Choroid plexus epithelial cell (primary cell): ENCODE data around the gene SMOC2.

Source experiments
- DNase-seq: peaks from one replicate; pipeline ENCODE4 v3.0.0-alpha.2; 2010; ENCODE audit warnings: low read depth
- H3K4me3 ChIP-seq: 2 replicates; pipeline ENCODE4 v1.5.1; 2011; ENCODE audit warnings: low read depth, mild to moderate bottlenecking, control low read depth, low read length, moderate library complexity
- TF ChIP-seq, protein P1 (sequence below): conservative IDR thresholded peaks from 2 replicates; pipeline ENCODE4 v1.5.1; 2011; ENCODE audit warnings: low read depth, mild to moderate bottlenecking, control low read depth, inconsistent platforms, low read length, moderate library complexity

SMOC2 gene

DNA sequence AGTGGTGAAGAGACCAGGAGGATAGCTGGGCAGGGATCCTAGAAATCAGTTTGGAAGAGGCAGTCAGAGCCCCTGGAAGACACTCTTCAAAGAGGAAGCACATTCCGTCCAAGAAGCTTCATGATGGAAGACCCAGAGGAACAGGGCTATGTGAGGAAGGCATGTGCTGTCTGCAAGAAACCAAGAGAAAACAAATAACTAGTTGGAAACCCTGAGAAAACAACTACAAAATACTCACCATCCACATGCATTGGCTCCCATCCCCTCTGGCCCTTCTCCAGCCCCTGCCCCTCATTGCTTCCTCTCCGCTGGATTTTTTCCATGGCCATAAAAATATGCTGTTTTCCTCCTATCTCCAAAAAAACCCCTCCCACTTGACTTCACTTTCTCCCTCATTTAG is 40.9 kb upstream of the SMOC2 start:
- no peak for DNase-seq
- TF ChIP-seq, protein P1, sequence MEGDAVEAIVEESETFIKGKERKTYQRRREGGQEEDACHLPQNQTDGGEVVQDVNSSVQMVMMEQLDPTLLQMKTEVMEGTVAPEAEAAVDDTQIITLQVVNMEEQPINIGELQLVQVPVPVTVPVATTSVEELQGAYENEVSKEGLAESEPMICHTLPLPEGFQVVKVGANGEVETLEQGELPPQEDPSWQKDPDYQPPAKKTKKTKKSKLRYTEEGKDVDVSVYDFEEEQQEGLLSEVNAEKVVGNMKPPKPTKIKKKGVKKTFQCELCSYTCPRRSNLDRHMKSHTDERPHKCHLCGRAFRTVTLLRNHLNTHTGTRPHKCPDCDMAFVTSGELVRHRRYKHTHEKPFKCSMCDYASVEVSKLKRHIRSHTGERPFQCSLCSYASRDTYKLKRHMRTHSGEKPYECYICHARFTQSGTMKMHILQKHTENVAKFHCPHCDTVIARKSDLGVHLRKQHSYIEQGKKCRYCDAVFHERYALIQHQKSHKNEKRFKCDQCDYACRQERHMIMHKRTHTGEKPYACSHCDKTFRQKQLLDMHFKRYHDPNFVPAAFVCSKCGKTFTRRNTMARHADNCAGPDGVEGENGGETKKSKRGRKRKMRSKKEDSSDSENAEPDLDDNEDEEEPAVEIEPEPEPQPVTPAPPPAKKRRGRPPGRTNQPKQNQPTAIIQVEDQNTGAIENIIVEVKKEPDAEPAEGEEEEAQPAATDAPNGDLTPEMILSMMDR = no peak
- H3K4me3 ChIP-seq = no peak overlapping the region

- DNase-seq = no peak
- TF ChIP-seq, protein P1 = no peak
- no peak overlapping the region for H3K4me3 ChIP-seq
These were observed 37.5 kb upstream of the SMOC2 start for GRCh38 chr6:168403370-168404005.

- no peak overlapping the region for H3K4me3 ChIP-seq
- DNase-seq = no peak
- TF ChIP-seq, protein P1 = no peak
These were observed 36.4 kb upstream of the SMOC2 start for GRCh38 chr6:168404560-168404959.

GRCh38 chr6:168407842-168408241 is 33.1 kb upstream of the SMOC2 start:
- DNase-seq = no peak
- TF ChIP-seq, protein P1 = no peak
- no peak overlapping the region for H3K4me3 ChIP-seq

- DNase-seq = no peak
- no peak overlapping the region for H3K4me3 ChIP-seq
- TF ChIP-seq, protein P1 = no peak
These were observed 32.4 kb upstream of the SMOC2 start for GRCh38 chr6:168408504-168409136.

- TF ChIP-seq, protein P1 = no peak
- no peak for DNase-seq
- H3K4me3 ChIP-seq = no peak overlapping the region
These were observed 30.9 kb upstream of the SMOC2 start for GRCh38 chr6:168410035-168410434.

DNA sequence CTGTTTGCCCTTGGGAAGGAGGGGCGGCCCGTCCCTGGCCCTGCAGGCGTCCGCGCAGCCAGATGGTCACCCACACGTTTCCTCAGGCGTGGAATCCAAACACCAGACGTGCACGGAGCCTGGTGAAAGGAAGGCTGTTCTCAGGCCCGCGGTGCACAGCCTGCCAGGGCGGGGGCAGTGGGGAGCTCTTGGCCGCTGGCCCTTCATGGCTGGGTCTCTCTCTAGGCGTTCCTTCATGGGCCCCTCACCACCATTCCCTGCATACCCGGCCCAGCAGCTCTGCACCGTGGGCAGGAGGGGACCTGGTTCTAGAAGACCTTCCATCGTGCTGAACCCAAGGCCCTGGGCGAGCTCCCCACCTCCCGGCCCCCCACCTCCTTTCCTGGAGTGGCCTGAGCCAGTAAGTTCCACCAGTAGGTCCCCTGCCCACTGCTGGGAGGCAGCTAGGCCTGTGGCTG is 30.4 kb upstream of the SMOC2 start:
- TF ChIP-seq, protein P1 = no peak
- H3K4me3 ChIP-seq = no peak overlapping the region
- DNase-seq = no peak
